Kidney (tissue), 14 donors: ENCODE results near the gene KRT77. TPM values are rescaled to one million over a fixed set of nuclear protein-coding genes. Genes with fewer than 3 reads are reported as not detected.

Experiments
- DNase-seq, 5 donors: peaks; one replicate each; pipeline ENCODE4 v3.0.0-alpha.2; 2013 to 2020
- FAIRE-seq: peaks from 2 replicates; lab custom pipeline; 2012; peaks lifted over from hg19 to GRCh38; lab: Jason Lieb, UNC
- H3K27ac ChIP-seq, 2 donors: one replicate each; pipeline ENCODE4 v1.7.0; 2013; ENCODE audit warnings: low read depth in 2 of 2, low read length in 2 of 2, inconsistent platforms in 1 of 2
- H3K27me3 ChIP-seq: one replicate; pipeline ENCODE4 v1.7.1; 2013; ENCODE audit warnings: low read length, inconsistent platforms; ENCODE audit not compliant: control insufficient read depth, insufficient read depth
- H3K36me3 ChIP-seq, 3 donors: one replicate each; pipeline versions ENCODE4 v1.7.0 to v1.7.1; 2013; ENCODE audit warnings: low read length in 3 of 3, control low read depth in 1 of 3, inconsistent platforms in 1 of 3; ENCODE audit not compliant: insufficient read depth in 3 of 3, control insufficient read depth in 2 of 3
- H3K4me1 ChIP-seq, 3 donors: one replicate each; pipeline versions ENCODE4 v1.7.0 to v1.7.1; 2013; ENCODE audit warnings: low read length in 3 of 3, inconsistent platforms in 1 of 3, low read depth in 1 of 3; ENCODE audit not compliant: control insufficient read depth in 2 of 3, insufficient read depth in 2 of 3
- H3K4me3 ChIP-seq, 3 donors: one replicate each; pipeline versions ENCODE4 v1.7.0 to v1.8.1; 2013; ENCODE audit warnings: low read length in 3 of 3, control low read depth in 1 of 3, inconsistent platforms in 1 of 3
- H3K9ac ChIP-seq, 3 donors: one replicate each; pipeline versions ENCODE4 v1.7.0 to v1.7.1; 2013; ENCODE audit warnings: low read length in 3 of 3, control low read depth in 1 of 3, inconsistent platforms in 1 of 3
- H3K9me3 ChIP-seq, 3 donors: one replicate each; pipeline versions ENCODE4 v1.7.0 to v1.7.1; 2013; ENCODE audit warnings: low read length in 3 of 3, control low read depth in 1 of 3, inconsistent platforms in 1 of 3; ENCODE audit not compliant: control insufficient read depth in 2 of 3, insufficient read depth in 1 of 3
- intact Hi-C: fragments of 100-400 bp; cut with DNase I; formaldehyde crosslinking; loops from one replicate; pipeline ENCODE4 v1.11.1; 2022
- polyA plus RNA-seq: library from polyadenylated mRNA; stranded (reverse); fragments of 350-450 nt; fragmentation: Illumina TruSeq; extraction: RNeasy Lipid Tissue Mini Kit (QIAGEN cat#74804); gene quantifications from one replicate; pipeline ENCODE4 v1.2.3, GENCODE V29; 2014; ENCODE audit warnings: low read depth, low replicate concordance; ENCODE audit not compliant: insufficient read depth
- total RNA-seq: library from RNA; stranded (reverse); fragmentation: NEBNext Ultra II Directional; extraction: Animal tissue kit (Norgen Biotek cat#: 25700); gene quantifications from one replicate; pipeline ENCODE4 v1.2.1, GENCODE V29; 2021
- TF ChIP-seq, protein P1 (sequence below): IDR thresholded peaks from 3 replicates; pipeline ENCODE4 v1.5.1; 2012; ENCODE audit warnings: mild to moderate bottlenecking, moderate library complexity, borderline replicate concordance; ENCODE audit not compliant: insufficient read depth; ENCODE audit errors: extremely low read depth
- donor health status: control.
- donor health status: control.
- donor health status: control.
- donor health status: control.
- donor health status: control.
- donor health status: DM: yes; HTN: yes; CAD: no.
- donor health status: Normal renal cell carcinoma (clear cell type).

The KRT77 gene
- total and polyA plus RNA-seq, 2 donors from 2014 or later = not detected

DNA sequence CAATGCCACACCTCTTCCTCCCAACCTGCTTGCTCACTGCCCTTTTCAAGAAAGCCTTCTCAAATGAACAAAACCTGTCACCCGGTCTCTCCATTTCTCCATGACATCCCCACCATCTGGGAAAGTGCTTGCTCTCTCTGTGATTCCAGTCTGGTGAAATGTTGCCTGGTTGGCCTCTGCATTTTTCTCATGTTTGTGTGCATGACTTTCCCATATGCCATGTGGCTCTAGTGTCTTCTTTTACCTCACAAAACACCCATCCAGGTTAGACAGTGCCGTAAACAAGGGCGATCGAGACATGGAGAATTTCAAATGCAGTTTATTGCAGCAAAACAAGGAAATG is 28.9 kb downstream of the KRT77 start:
- no peak overlapping the region for H3K9ac ChIP-seq
- no peak for FAIRE-seq
- intact Hi-C loops = no loop called here

DNA sequence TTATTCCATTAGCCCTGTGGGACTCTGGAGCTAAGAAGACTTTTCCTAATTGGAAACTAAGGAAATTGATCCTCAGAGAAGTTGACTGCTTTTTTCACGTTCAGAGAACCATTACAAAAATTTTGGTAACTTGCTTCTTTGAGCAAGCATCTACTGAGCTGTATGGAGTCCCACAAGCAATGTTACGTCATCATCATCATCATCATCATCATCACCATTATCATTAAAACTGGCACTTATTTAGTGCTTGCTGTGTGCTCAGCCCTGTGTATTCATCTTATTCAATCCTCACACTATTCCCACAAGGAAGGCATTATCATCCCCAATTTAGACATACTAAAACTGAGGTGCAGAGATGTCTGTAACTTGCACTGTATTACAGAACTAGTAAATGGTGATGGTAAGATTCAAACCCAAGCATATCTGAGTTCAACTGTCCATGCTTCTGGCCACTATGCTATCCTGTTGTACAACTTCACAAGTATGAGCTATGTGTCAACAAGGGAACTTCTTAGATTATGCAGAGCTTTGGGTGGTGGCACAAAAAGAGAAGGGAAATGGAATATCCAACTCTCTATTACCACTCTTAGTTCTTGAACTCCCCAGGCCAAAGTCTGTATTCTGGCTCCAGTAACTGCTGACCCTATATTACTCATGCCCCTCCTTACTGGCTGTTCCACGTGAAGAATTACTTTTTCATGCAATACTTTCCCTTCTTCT is 29.5 kb downstream of the KRT77 start:
- H3K9ac ChIP-seq = no peak overlapping the region
- TF ChIP-seq, protein P1, sequence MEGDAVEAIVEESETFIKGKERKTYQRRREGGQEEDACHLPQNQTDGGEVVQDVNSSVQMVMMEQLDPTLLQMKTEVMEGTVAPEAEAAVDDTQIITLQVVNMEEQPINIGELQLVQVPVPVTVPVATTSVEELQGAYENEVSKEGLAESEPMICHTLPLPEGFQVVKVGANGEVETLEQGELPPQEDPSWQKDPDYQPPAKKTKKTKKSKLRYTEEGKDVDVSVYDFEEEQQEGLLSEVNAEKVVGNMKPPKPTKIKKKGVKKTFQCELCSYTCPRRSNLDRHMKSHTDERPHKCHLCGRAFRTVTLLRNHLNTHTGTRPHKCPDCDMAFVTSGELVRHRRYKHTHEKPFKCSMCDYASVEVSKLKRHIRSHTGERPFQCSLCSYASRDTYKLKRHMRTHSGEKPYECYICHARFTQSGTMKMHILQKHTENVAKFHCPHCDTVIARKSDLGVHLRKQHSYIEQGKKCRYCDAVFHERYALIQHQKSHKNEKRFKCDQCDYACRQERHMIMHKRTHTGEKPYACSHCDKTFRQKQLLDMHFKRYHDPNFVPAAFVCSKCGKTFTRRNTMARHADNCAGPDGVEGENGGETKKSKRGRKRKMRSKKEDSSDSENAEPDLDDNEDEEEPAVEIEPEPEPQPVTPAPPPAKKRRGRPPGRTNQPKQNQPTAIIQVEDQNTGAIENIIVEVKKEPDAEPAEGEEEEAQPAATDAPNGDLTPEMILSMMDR = no peak
- no peaks in the 10 kb centered on the region for H3K27me3 ChIP-seq
- H3K27ac ChIP-seq = no peak overlapping the region
- no peaks in the 10 kb centered on the region for H3K4me1 ChIP-seq
- no peak overlapping the region for H3K4me3 ChIP-seq
- intact Hi-C loops = no loop called here
- H3K36me3 ChIP-seq = no peaks in the 10 kb centered on the region
- H3K9me3 ChIP-seq = no peaks in the 10 kb centered on the region
- no peak for FAIRE-seq
- DNase-seq = no peak

More for the DNA sequence above, 28.9 kb downstream of the KRT77 start:
- no peak for DNase-seq
- TF ChIP-seq, protein P1 = no peak
- Histone ChIP-seq H3K9me3 (no peaks in the 10 kb centered on the region), H3K27me3 (no peaks in the 10 kb centered on the region), H3K36me3 (no peaks in the 10 kb centered on the region), H3K4me1 (no peaks in the 10 kb centered on the region), H3K4me3 (no peak overlapping the region), H3K27ac (no peak overlapping the region)

DNA sequence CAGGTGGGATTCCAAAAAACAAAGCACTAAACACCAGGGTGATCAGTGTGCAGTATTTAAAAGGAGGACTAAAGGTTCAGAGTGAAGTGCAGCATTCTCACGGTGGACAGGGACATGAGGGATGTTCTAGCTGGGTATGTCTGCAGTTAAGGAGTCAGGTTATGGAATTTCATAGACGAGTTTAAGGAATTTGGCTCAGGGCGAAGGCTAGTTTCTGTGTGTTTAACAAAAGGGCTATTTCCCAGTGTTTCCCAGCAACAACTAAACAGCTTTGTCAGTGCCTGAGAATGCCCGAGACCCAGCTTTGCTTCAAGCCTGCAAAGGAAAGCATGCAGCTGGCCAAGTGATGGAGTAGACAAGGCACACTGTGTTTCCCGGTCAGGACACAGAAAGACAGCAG is 30.1 kb downstream of the KRT77 start:
- FAIRE-seq (no peak), DNase-seq (no peak)
- Histone ChIP-seq H3K27me3 (no peaks in the 10 kb centered on the region), H3K9me3 (no peaks in the 10 kb centered on the region), H3K4me3 (no peak overlapping the region), H3K4me1 (no peaks in the 10 kb centered on the region), H3K36me3 (no peaks in the 10 kb centered on the region), H3K9ac (no peak overlapping the region), H3K27ac (no peak overlapping the region)
- intact Hi-C loops = no loop called here
- TF ChIP-seq, protein P1 = no peak
